GM12878 (cell line): ENCODE measurements around the gene TMEM182. TPM values are rescaled to one million over a fixed set of nuclear protein-coding genes. Genes with fewer than 3 reads are reported as not detected.

Source experiments
- ATAC-seq: fragments of 200-7000 bp; cut with Tn5 transposase; 3 replicates; pipeline ENCODE4 v1.9.1; 2020; ENCODE audit warnings: mild to moderate bottlenecking, moderate library complexity
- BruUV-seq: library from RNA; stranded (reverse); fragments of 400-500 nt; replicated peaks from 2 replicates; lab custom pipeline; 2021; lab: Mats Ljungman, UMichigan
- CTCF ChIA-PET: fragments of 300-600 bp; sonication (Branson Sonifier 250); formaldehyde crosslinking; extraction: SDS; loops from one replicate; lab custom pipeline; 2021; ENCODE audit warnings: inconsistent platforms; lab: Yijun Ruan, JAX
- POLR2A ChIA-PET: fragments of 350-600 bp; formaldehyde crosslinking; extraction: SDS; loops from one replicate; lab custom pipeline; 2021; ENCODE audit warnings: inconsistent platforms; lab: Charles Lee
- RAD21 ChIA-PET: fragments of 300-600 bp; sonication (Branson Sonifier 250); formaldehyde crosslinking; loops from one replicate; lab custom pipeline; 2023; ENCODE audit warnings: antibody characterized with exemption; ENCODE audit not compliant: unreplicated experiment; lab: Charles Lee
- SMC1A ChIA-PET: fragments of 300-600 bp; sonication (Branson Sonifier 250); formaldehyde crosslinking; loops from one replicate; lab custom pipeline; 2023; ENCODE audit not compliant: unreplicated experiment, uncharacterized antibody; lab: Charles Lee
- DNase-seq: peaks from one replicate; pipeline ENCODE4 v3.0.0-alpha.2; 2011; ENCODE audit warnings: low read depth, low spot score
- FAIRE-seq: peaks from 3 replicates; lab custom pipeline; 2011; peaks lifted over from hg19 to GRCh38; lab: Jason Lieb, UNC
- H2AFZ ChIP-seq: 2 replicates; pipeline ENCODE4 v1.6.0; 2011; ENCODE audit warnings: low read depth, low read length, control low read depth; ENCODE audit not compliant: control insufficient read depth
- H3K27ac ChIP-seq: 2 replicates; pipeline ENCODE4 v1.5.1; 2011; ENCODE audit warnings: control low read depth; ENCODE audit not compliant: control insufficient read depth, insufficient read depth
- H3K27me3 ChIP-seq, 2 experiments: replicated peaks in 1 of 2; 2 replicates each; pipeline versions ENCODE4 v1.6.0 to v1.6.1; 2011; ENCODE audit warnings: low read length in 1 of 2; ENCODE audit not compliant: control insufficient read depth in 2 of 2, insufficient read depth in 2 of 2
- H3K36me3 ChIP-seq, 2 experiments: 2 replicates each; pipeline ENCODE4 v1.5.1; 2011; ENCODE audit warnings: low read length in 1 of 2; ENCODE audit not compliant: control insufficient read depth in 2 of 2, insufficient read depth in 2 of 2
- H3K4me1 ChIP-seq: 2 replicates; pipeline ENCODE4 v1.6.1; 2011; ENCODE audit warnings: mild to moderate bottlenecking, low read length, moderate library complexity, mixed read lengths; ENCODE audit not compliant: control insufficient read depth, insufficient read depth
- H3K4me2 ChIP-seq: 2 replicates; pipeline ENCODE4 v1.6.0; 2011; ENCODE audit warnings: control low read depth; ENCODE audit not compliant: control insufficient read depth, insufficient read depth
- H3K4me3 ChIP-seq: fragments of 200-600 bp; sonication (generic); 2 replicates; pipeline ENCODE4 v1.5.1; 2016
- H3K79me2 ChIP-seq: 2 replicates; pipeline ENCODE4 v1.6.0; 2011; ENCODE audit warnings: low read length; ENCODE audit not compliant: control insufficient read depth, insufficient read depth
- H3K9ac ChIP-seq: 2 replicates; pipeline ENCODE4 v1.8.0; 2011; ENCODE audit warnings: low read length, control low read depth, mixed read lengths; ENCODE audit not compliant: control insufficient read depth, insufficient read depth
- H3K9me3 ChIP-seq: replicated peaks from 3 replicates; pipeline ENCODE4 v1.5.1; 2011; ENCODE audit warnings: mild to moderate bottlenecking, low read length; ENCODE audit not compliant: control insufficient read depth, insufficient read depth
- H4K20me1 ChIP-seq: 2 replicates; pipeline ENCODE4 v1.6.0; 2011; ENCODE audit not compliant: control insufficient read depth, insufficient read depth
- CUX1 ChIP-seq: IDR thresholded peaks from 2 replicates; pipeline ENCODE4 v1.6.1; 2012; ENCODE audit warnings: improper control_type of control experiment, low read depth, low read length; ENCODE audit not compliant: insufficient replicate concordance
- GATAD2B ChIP-seq: fragments of 450-650 bp; conservative IDR thresholded peaks from 2 replicates; pipeline ENCODE4 v1.6.1; 2017; ENCODE audit warnings: low read depth, mild to moderate bottlenecking, moderate library complexity
- NKRF ChIP-seq: fragments of 450-650 bp; conservative IDR thresholded peaks from 2 replicates; pipeline ENCODE4 v1.6.1; 2017; ENCODE audit warnings: mild to moderate bottlenecking, moderate library complexity
- PBX3 ChIP-seq: IDR thresholded peaks from 2 replicates; pipeline ENCODE4 v1.6.1; 2011; ENCODE audit warnings: mild to moderate bottlenecking, low read depth, low read length, moderate library complexity; ENCODE audit not compliant: insufficient replicate concordance
- POLR2A ChIP-seq: IDR thresholded peaks from 2 replicates; pipeline ENCODE4 v1.6.1; 2011; ENCODE audit warnings: low read depth, mild to moderate bottlenecking, low read length
- RAD51 ChIP-seq: fragments of 450-650 bp; IDR thresholded peaks from 2 replicates; pipeline ENCODE4 v1.6.1; 2016; ENCODE audit warnings: moderate library complexity, mild to moderate bottlenecking, inconsistent platforms
- YBX1 ChIP-seq: fragments of 450-650 bp; IDR thresholded peaks from 2 replicates; pipeline ENCODE4 v1.6.1; 2016; ENCODE audit warnings: antibody characterized with exemption
- WGBS: methylation state at CpG from one replicate; pipeline ENCODE4 v1.1.6; 2016; ENCODE audit warnings: low lambda C conversion rate; ENCODE audit not compliant: insufficient replicate concordance, insufficient coverage; ENCODE audit errors: missing lambda C conversion rate; 5-methylcytosine and 5-hydroxymethylcytosine counted together
- in situ Hi-C: fragments of 300-500 bp; cut with MboI; formaldehyde crosslinking; loops from 9 replicates; pipeline ENCODE4 v1.14.3; 2018; ENCODE audit warnings: mixed read lengths
- intact Hi-C: fragments of 100-400 bp; cut with micrococcal nuclease; formaldehyde crosslinking; loops from one replicate; pipeline ENCODE4 v1.14.2; 2022; ENCODE audit not compliant: unreplicated experiment
- polyA plus RNA-seq, 11 experiments: library from polyadenylated mRNA; depleted of rRNA in 4 of 11; unstranded in 6 of 11; stranded (reverse) in 5 of 11; fragments of >200 nt; fragmentation: Nextera tagmentation in 4 of 11; fragmentation: Illumina TruSeq in 1 of 11; extraction: Ambion mirVana in 4 of 11; extraction: Trizol in 1 of 11; gene quantifications; 1 replicate in 1 of 11; 2 replicates in 10 of 11; pipeline versions ENCODE4 v1.2.1 to v1.2.3, GENCODE V29; 2011 to 2016; ENCODE audit warnings: inconsistent platforms in 2 of 11, missing spikeins in 2 of 11, low read depth in 1 of 11
- total RNA-seq, 4 experiments: library from RNA; depleted of rRNA in 3 of 4; stranded (reverse); fragments of >200 nt in 3 of 4; fragmentation: Illumina TruSeq in 1 of 4; extraction: Trizol in 1 of 4; gene quantifications; 2 replicates each; pipeline versions ENCODE4 v1.2.1 to v1.2.3, GENCODE V29; 2013 to 2021
- TF ChIP-seq, protein P1 (sequence below): IDR thresholded peaks from 2 replicates; pipeline ENCODE4 v1.6.1; 2011; ENCODE audit warnings: borderline replicate concordance, low read depth, mild to moderate bottlenecking, moderate library complexity, low read length; ENCODE audit not compliant: insufficient read depth, poor library complexity, severe bottlenecking

TMEM182 gene
- total and polyA plus RNA-seq, 10 of the 15 experiments (the other 5 are each of a cell fraction or from before 2014, with no cell fraction given): 1.8 to 5.4 (median 3.1) TPM

- TF ChIP-seq CUX1: no peak
- TF ChIP-seq POLR2A: no peak
- no peak for TF ChIP-seq PBX3
- TF ChIP-seq GATAD2B: no peak
- TF ChIP-seq RAD51: no peak
- TF ChIP-seq YBX1: no peak
- TF ChIP-seq, protein P1, sequence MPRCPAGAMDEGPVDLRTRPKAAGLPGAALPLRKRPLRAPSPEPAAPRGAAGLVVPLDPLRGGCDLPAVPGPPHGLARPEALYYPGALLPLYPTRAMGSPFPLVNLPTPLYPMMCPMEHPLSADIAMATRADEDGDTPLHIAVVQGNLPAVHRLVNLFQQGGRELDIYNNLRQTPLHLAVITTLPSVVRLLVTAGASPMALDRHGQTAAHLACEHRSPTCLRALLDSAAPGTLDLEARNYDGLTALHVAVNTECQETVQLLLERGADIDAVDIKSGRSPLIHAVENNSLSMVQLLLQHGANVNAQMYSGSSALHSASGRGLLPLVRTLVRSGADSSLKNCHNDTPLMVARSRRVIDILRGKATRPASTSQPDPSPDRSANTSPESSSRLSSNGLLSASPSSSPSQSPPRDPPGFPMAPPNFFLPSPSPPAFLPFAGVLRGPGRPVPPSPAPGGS: no peak
- TF ChIP-seq NKRF: no peak
- Histone ChIP-seq H3K27me3 (no peaks in the 10 kb centered on the region), H3K4me2 (no peak overlapping the region), H3K27ac (no peak overlapping the region), H3K9me3 (no peaks in the 10 kb centered on the region; the same call in 2 of the 3 replicates), H3K4me1 (peaks cover 6% of the 10 kb centered on the region), H3K36me3 (no peaks in the 10 kb centered on the region), H4K20me1 (no peaks in the 10 kb centered on the region), H2AFZ (no peak overlapping the region), H3K79me2 (no peaks in the 10 kb centered on the region), H3K9ac (no peak overlapping the region), H3K4me3 (no peak overlapping the region)
- DNase-seq: no peak
- no peak for FAIRE-seq
- intact Hi-C loops: no loop called here
- 75% methylated on average over 4 of the region's 4 CpGs for WGBS
- ChIA-PET POLR2A (no interaction called here), CTCF (interaction anchor here (0.9 to 1.9 kb wide), 2 partner anchors 11 to 58 kb away, joined by 5 to 6 read pairs; no protein-coding TSS in a partner anchor), RAD21 (no interaction called here), SMC1A (interaction anchor here (0.9 kb wide), 1 partner anchor 12 kb away, joined by 3 read pairs; a partner anchor contains a TSS)
- in situ Hi-C loops: no loop called here
- BruUV-seq: no TSS peak
- no peak for ATAC-seq
These were observed 13.7 kb upstream of the TMEM182 start for GRCh38 chr2:102748107-102748506.
